Measurements from ENCODE around the gene PRDM16. TPM values are rescaled to one million over a fixed set of nuclear protein-coding genes. Genes with fewer than 3 reads are reported as not detected.

The PRDM16 gene
- total and polyA plus RNA-seq, 2 of the 13 experiments (the other 11 are each of a cell fraction or from before 2014, with no cell fraction given) = 0.15 to 0.81 TPM

DNA sequence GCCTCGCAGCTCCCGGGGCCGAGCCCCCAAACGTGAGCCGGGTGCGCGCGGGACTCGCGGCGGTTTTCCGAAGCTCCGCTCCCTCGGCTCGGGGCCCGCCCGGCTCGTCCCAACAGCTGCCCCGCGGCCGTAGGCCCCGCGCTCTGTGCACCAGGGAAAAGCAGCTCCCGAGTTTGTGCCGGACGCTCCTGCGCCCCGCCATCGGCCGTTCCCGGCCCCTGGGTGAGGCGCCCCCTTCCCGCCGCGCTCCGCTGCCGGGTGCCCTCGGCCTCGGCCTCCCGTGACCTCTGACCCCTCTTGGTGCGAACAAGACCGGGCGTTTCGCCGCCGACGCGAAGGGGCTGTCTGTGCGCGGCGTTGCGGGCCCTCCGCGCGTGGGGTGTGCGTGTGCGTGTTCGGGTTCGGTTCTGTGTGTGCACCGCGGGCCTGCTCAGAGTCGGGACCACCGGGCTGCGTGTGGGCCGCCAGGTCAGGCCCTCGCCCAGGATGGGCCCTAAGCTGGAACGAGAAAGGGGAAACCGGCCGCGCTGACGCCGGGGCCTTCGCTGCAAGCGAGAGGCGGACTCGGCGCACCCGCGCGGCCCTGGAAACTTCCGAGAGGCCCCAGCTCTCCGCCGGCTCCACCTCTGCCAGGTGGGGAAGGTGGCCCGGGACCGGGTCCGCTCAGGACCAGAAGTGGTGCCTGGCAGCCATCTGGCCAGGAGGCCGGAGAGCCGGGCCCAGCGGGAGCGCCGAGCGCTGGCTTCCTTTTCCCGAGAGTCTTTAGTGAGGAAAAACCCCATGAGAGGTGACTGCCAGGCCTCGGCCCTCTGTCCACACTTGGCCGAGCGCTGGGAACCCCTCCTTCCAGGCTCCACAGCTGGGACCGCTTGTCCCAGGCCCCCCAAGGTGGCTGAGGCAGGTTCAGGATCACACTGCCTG, 1.9 kb downstream of the PRDM16 start (continued):
- TF ChIP-seq, protein P1, sequence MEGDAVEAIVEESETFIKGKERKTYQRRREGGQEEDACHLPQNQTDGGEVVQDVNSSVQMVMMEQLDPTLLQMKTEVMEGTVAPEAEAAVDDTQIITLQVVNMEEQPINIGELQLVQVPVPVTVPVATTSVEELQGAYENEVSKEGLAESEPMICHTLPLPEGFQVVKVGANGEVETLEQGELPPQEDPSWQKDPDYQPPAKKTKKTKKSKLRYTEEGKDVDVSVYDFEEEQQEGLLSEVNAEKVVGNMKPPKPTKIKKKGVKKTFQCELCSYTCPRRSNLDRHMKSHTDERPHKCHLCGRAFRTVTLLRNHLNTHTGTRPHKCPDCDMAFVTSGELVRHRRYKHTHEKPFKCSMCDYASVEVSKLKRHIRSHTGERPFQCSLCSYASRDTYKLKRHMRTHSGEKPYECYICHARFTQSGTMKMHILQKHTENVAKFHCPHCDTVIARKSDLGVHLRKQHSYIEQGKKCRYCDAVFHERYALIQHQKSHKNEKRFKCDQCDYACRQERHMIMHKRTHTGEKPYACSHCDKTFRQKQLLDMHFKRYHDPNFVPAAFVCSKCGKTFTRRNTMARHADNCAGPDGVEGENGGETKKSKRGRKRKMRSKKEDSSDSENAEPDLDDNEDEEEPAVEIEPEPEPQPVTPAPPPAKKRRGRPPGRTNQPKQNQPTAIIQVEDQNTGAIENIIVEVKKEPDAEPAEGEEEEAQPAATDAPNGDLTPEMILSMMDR (CRISPR knock-in tag; IDR thresholded peaks at IDR 0.05) = peak; percentile 29; the same call in 1 of the 2 replicates
- peak; percentile 49; the same call in 1 of the 2 replicates for TF ChIP-seq ESRRA (CRISPR knock-in tag; IDR thresholded peaks at IDR 0.05; ENCODE audit: low read depth)
- peak; percentile 91 for TF ChIP-seq UBTF (CRISPR knock-in tag; IDR thresholded peaks at IDR 0.05)
- peak; percentile 65; the same call in 1 of the 2 replicates for TF ChIP-seq ZBTB7A (CRISPR knock-in tag; IDR thresholded peaks at IDR 0.05)
- TF ChIP-seq CCDC6 (CRISPR knock-in tag; IDR thresholded peaks at IDR 0.05) = no peak
- peak; percentile 22; the same call in 1 of the 2 replicates for TF ChIP-seq HOXD1 (CRISPR knock-in tag; IDR thresholded peaks at IDR 0.05)
- no peak; the same call in 1 of the 2 replicates for TF ChIP-seq KDM5B (CRISPR knock-in tag; IDR thresholded peaks at IDR 0.05; ENCODE audit: borderline replicate concordance)
- TF ChIP-seq, protein P2, sequence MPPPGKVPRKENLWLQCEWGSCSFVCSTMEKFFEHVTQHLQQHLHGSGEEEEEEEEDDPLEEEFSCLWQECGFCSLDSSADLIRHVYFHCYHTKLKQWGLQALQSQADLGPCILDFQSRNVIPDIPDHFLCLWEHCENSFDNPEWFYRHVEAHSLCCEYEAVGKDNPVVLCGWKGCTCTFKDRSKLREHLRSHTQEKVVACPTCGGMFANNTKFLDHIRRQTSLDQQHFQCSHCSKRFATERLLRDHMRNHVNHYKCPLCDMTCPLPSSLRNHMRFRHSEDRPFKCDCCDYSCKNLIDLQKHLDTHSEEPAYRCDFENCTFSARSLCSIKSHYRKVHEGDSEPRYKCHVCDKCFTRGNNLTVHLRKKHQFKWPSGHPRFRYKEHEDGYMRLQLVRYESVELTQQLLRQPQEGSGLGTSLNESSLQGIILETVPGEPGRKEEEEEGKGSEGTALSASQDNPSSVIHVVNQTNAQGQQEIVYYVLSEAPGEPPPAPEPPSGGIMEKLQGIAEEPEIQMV (CRISPR knock-in tag; IDR thresholded peaks at IDR 0.05; ENCODE audit: low read depth) = no peak; the same call in 1 of the 2 replicates
- TF ChIP-seq, protein P3, sequence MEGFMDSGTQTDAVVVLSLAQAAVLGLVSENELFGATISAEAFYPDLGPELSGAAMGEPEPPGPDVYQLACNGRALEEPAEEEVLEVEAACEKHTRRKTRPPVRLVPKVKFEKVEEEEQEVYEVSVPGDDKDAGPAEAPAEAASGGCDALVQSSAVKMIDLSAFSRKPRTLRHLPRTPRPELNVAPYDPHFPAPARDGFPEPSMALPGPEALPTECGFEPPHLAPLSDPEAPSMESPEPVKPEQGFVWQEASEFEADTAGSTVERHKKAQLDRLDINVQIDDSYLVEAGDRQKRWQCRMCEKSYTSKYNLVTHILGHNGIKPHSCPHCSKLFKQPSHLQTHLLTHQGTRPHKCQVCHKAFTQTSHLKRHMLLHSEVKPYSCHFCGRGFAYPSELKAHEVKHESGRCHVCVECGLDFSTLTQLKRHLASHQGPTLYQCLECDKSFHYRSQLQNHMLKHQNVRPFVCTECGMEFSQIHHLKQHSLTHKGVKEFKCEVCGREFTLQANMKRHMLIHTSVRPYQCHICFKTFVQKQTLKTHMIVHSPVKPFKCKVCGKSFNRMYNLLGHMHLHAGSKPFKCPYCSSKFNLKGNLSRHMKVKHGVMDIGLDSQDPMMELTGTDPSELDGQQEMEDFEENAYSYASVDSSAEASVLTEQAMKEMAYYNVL (CRISPR knock-in tag; IDR thresholded peaks at IDR 0.05; ENCODE audit: borderline replicate concordance) = no peak; the same call in 1 of the 2 replicates
- TF ChIP-seq REL (CRISPR knock-in tag; conservative IDR thresholded peaks at IDR 0.05) = no peak; the same call in 1 of the 2 replicates
- TF ChIP-seq, protein P4, sequence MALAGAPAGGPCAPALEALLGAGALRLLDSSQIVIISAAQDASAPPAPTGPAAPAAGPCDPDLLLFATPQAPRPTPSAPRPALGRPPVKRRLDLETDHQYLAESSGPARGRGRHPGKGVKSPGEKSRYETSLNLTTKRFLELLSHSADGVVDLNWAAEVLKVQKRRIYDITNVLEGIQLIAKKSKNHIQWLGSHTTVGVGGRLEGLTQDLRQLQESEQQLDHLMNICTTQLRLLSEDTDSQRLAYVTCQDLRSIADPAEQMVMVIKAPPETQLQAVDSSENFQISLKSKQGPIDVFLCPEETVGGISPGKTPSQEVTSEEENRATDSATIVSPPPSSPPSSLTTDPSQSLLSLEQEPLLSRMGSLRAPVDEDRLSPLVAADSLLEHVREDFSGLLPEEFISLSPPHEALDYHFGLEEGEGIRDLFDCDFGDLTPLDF (CRISPR knock-in tag; IDR thresholded peaks at IDR 0.05) = no peak
- TF ChIP-seq BORCS8-MEF2B (CRISPR knock-in tag; IDR thresholded peaks at IDR 0.05) = no peak; the same call in 1 of the 2 replicates
- peak; percentile 96 for TF ChIP-seq NR2C2 (CRISPR knock-in tag; IDR thresholded peaks at IDR 0.05; ENCODE audit: borderline replicate concordance)
- no peak for TF ChIP-seq KLF9 (CRISPR knock-in tag; IDR thresholded peaks at IDR 0.05; ENCODE audit: low read depth)
- TF ChIP-seq KDM2A (CRISPR knock-in tag; IDR thresholded peaks at IDR 0.05; ENCODE audit: borderline replicate concordance, low read depth) = 0 out of 2 replicates have a peak, but pooled peaks have one; percentile 18
- TF ChIP-seq ZNF776 (CRISPR knock-in tag; IDR thresholded peaks at IDR 0.05) = peak; percentile 34; the same call in 1 of the 2 replicates
- TF ChIP-seq ZNF362 (CRISPR knock-in tag; IDR thresholded peaks at IDR 0.05; ENCODE audit: borderline replicate concordance) = no peak
